ENCODE data around the gene PLEKHF1.
"Not testable (repeated sequence)": the region's sequence is repeated elsewhere in the genome, so short reads cannot be mapped to it uniquely, and the experiment has no call there.

The PLEKHF1 gene

GRCh38 chr19:29704562-29705558 is 39.6 kb downstream of the PLEKHF1 start:
- no peak for DNase-seq

GRCh38 chr19:29705706-29706105 is 40.4 kb downstream of the PLEKHF1 start:
- no peak for DNase-seq

- no peak for DNase-seq
These were observed 41.4 kb downstream of the PLEKHF1 start for GRCh38 chr19:29706635-29707034.

GRCh38 chr19:29708554-29709439 is 43.5 kb downstream of the PLEKHF1 start:
- DNase-seq = no peak

GRCh38 chr19:29709440-29709798 is 44.2 kb downstream of the PLEKHF1 start:
- DNase-seq = not testable (repeated sequence)

- no peak for DNase-seq
These were observed 46.4 kb downstream of the PLEKHF1 start for GRCh38 chr19:29711584-29712132.

GRCh38 chr19:29712744-29713516 is 47.7 kb downstream of the PLEKHF1 start:
- no peak for DNase-seq

- no peak for DNase-seq
These were observed 49.2 kb downstream of the PLEKHF1 start for GRCh38 chr19:29714371-29714952.

- peak; percentile 61 for DNase-seq
These were observed 49.9 kb downstream of the PLEKHF1 start, which contains the start of gene C19orf12 for GRCh38 chr19:29714953-29715700. Gene C19orf12 (minus strand): TSS chr19:29715261. CDS start chr19:29708413, 6,848 bp downstream.

- DNase-seq = no peak
These were observed 50.7 kb downstream of the PLEKHF1 start for GRCh38 chr19:29715701-29716581.

- no peak for DNase-seq
These were observed 51.8 kb downstream of the PLEKHF1 start for GRCh38 chr19:29717051-29717450.

GRCh38 chr19:29724102-29724641 is 58.9 kb downstream of the PLEKHF1 start:
- no peak for DNase-seq

GRCh38 chr19:29724746-29725145 is 59.5 kb downstream of the PLEKHF1 start:
- no peak for DNase-seq

All from NCI-H1105 treated with DMSO at 0.1 percent for 48 hours (cell line).